HepG2 (cell line): Measurements from ENCODE around the gene CDH13. TPM values are rescaled to one million over a fixed set of nuclear protein-coding genes. Genes with fewer than 3 reads are reported as not detected.

Experiments used
- ATAC-seq: fragments of 200-7000 bp; cut with Tn5 transposase; 3 replicates; pipeline ENCODE4 v1.9.1; 2020; ENCODE audit warnings: mild to moderate bottlenecking, moderate library complexity
- BruUV-seq: library from RNA; stranded (reverse); fragments of 400-500 nt; replicated peaks from 2 replicates; lab custom pipeline; 2021; lab: Mats Ljungman, UMichigan
- CTCF ChIA-PET: fragments of 300-600 bp; formaldehyde crosslinking; extraction: SDS; loops from one replicate; lab custom pipeline; 2021; ENCODE audit warnings: low total read pairs, inconsistent platforms, low intra/inter-chr PET ratio; lab: Yijun Ruan, JAX
- POLR2A ChIA-PET: fragments of 350-600 bp; sonication (Branson Sonifier 250); formaldehyde crosslinking; loops from one replicate; lab custom pipeline; 2020; ENCODE audit warnings: antibody characterized with exemption, inconsistent platforms; lab: Yijun Ruan, JAX
- DNase-seq: peaks from one replicate; pipeline ENCODE4 v3.0.0-alpha.2; 2015; ENCODE audit warnings: low spot score
- FAIRE-seq: peaks from 3 replicates; lab custom pipeline; 2011; peaks lifted over from hg19 to GRCh38; lab: Jason Lieb, UNC
- H2AFZ ChIP-seq: one replicate; pipeline ENCODE4 v1.6.1; 2011; ENCODE audit warnings: low read length, inconsistent platforms
- H3K27ac ChIP-seq: fragments of 300-600 bp; 3 replicates; pipeline ENCODE4 v1.8.0; 2011; ENCODE audit warnings: mixed run types, mild to moderate bottlenecking, mixed read lengths, low read length, inconsistent platforms; ENCODE audit not compliant: insufficient read depth; ENCODE audit errors: extremely low read length
- H3K27me3 ChIP-seq, 2 experiments: fragments of 200-600 bp in 1 of 2; 2 replicates in 1 of 2; 3 replicates in 1 of 2; pipeline versions ENCODE4 v1.6.0 to v1.8.0; 2011; ENCODE audit warnings: low read length in 2 of 2, mild to moderate bottlenecking in 2 of 2, moderate library complexity in 2 of 2, inconsistent platforms in 1 of 2; ENCODE audit not compliant: insufficient read depth in 2 of 2, control insufficient read depth in 1 of 2
- H3K36me3 ChIP-seq, 2 experiments: fragments of 200-600 bp in 1 of 2; replicated peaks in 1 of 2; 2 replicates in 1 of 2; 3 replicates in 1 of 2; pipeline versions ENCODE4 v1.5.1 to v1.8.0; 2011; ENCODE audit warnings: low read length in 2 of 2, inconsistent platforms in 1 of 2; ENCODE audit not compliant: insufficient read depth in 2 of 2, control insufficient read depth in 1 of 2
- H3K4me1 ChIP-seq: 2 replicates; pipeline ENCODE4 v1.5.1; 2012; ENCODE audit warnings: low read length, inconsistent platforms; ENCODE audit not compliant: insufficient read depth
- H3K4me2 ChIP-seq: 2 replicates; pipeline ENCODE4 v1.6.0; 2011; ENCODE audit warnings: low read depth, low read length, inconsistent platforms
- H3K4me3 ChIP-seq, 3 experiments: fragments of 200-600 bp in 1 of 3; sonication (generic), shearing (Covaris generic) in 1 of 3; replicated peaks in 1 of 3; 2 replicates each; pipeline ENCODE4 v1.5.1; 2011 to 2016; ENCODE audit warnings: low read length in 3 of 3, inconsistent platforms in 2 of 3, low read depth in 2 of 3, mild to moderate bottlenecking in 2 of 3, control low read depth in 1 of 3, mixed read lengths in 1 of 3; ENCODE audit not compliant: insufficient read depth in 1 of 3
- H3K79me2 ChIP-seq: one replicate; pipeline ENCODE4 v1.6.1; 2011; ENCODE audit warnings: low read length, inconsistent platforms; ENCODE audit not compliant: insufficient read depth
- H3K9ac ChIP-seq: 2 replicates; pipeline ENCODE4 v1.6.0; 2011; ENCODE audit warnings: mild to moderate bottlenecking, low read depth, low read length, inconsistent platforms; ENCODE audit not compliant: insufficient read depth
- H3K9me3 ChIP-seq: 2 replicates; pipeline ENCODE4 v1.5.1; 2012; ENCODE audit warnings: mild to moderate bottlenecking, low read length
- H4K20me1 ChIP-seq: 2 replicates; pipeline ENCODE4 v1.6.0; 2011; ENCODE audit warnings: inconsistent platforms, mild to moderate bottlenecking, low read length, moderate library complexity; ENCODE audit not compliant: insufficient read depth
- ATF7-NPFF ChIP-seq: sonication (generic); formaldehyde crosslinking; IDR thresholded peaks from 2 replicates; pipeline ENCODE4 v1.8.1; 2023; ENCODE audit warnings: mild to moderate bottlenecking, low read depth, missing genetic modification reagents, moderate library complexity
- BORCS8-MEF2B ChIP-seq: sonication (generic); formaldehyde crosslinking; IDR thresholded peaks from 2 replicates; pipeline ENCODE4 v1.8.0; 2022; ENCODE audit warnings: mild to moderate bottlenecking, missing genetic modification reagents
- HMGA1 ChIP-seq: sonication (generic); formaldehyde crosslinking; conservative IDR thresholded peaks from 2 replicates; pipeline ENCODE4 v1.4.0; 2020; ENCODE audit warnings: missing genetic modification reagents
- KLF13 ChIP-seq: sonication (generic); formaldehyde crosslinking; IDR thresholded peaks from 2 replicates; pipeline ENCODE4 v1.4.0; 2020; ENCODE audit warnings: mild to moderate bottlenecking, missing genetic modification reagents
- NFRKB ChIP-seq: fragments of 450-650 bp; IDR thresholded peaks from 2 replicates; pipeline ENCODE4 v1.6.1; 2017
- NFYB ChIP-seq: sonication (generic); formaldehyde crosslinking; IDR thresholded peaks from 2 replicates; pipeline ENCODE4 v1.4.0; 2020; ENCODE audit warnings: missing genetic modification reagents
- ZNF17 ChIP-seq: sonication (generic); formaldehyde crosslinking; IDR thresholded peaks from 2 replicates; pipeline ENCODE4 v1.5.0; 2020; ENCODE audit warnings: mild to moderate bottlenecking, missing genetic modification reagents
- ZNF264 ChIP-seq: sonication (generic); formaldehyde crosslinking; IDR thresholded peaks from 2 replicates; pipeline ENCODE4 v1.4.0; 2020; ENCODE audit warnings: missing genetic modification reagents
- ZNF33A ChIP-seq: sonication (generic); formaldehyde crosslinking; IDR thresholded peaks from 2 replicates; pipeline ENCODE4 v1.5.1; 2020; ENCODE audit warnings: missing genetic modification reagents, mild to moderate bottlenecking, moderate library complexity, borderline replicate concordance
- ZSCAN31 ChIP-seq: sonication (generic); formaldehyde crosslinking; IDR thresholded peaks from 2 replicates; pipeline ENCODE4 v1.5.0; 2020; ENCODE audit warnings: low read depth, mild to moderate bottlenecking, missing genetic modification reagents
- WGBS: methylation state at CpG from one replicate; pipeline ENCODE4 v1.1.6; 2017; ENCODE audit warnings: low lambda C conversion rate; 5-methylcytosine and 5-hydroxymethylcytosine counted together
- in situ Hi-C: cut with HindIII; loops from 2 replicates; pipeline ENCODE4 v1.10.0; 2017; ENCODE audit warnings: low pct_unique_long_range_greater_than_20kb; ENCODE audit not compliant: extremely low pct_ligation_motif_present
- intact Hi-C: fragments of 100-400 bp; cut with micrococcal nuclease; formaldehyde crosslinking; loops from one replicate; pipeline ENCODE4 v1.10.0; 2022; ENCODE audit not compliant: unreplicated experiment
- polyA plus RNA-seq, 8 experiments: library from polyadenylated mRNA; depleted of rRNA in 3 of 8; stranded (reverse) in 7 of 8; unstranded in 1 of 8; fragments of >200 nt; fragmentation: Illumina TruSeq in 4 of 8; extraction: Trizol in 4 of 8; gene quantifications; 2 replicates each; pipeline versions ENCODE4 v1.2.1 to v1.2.3, GENCODE V29; 2011 to 2016; ENCODE audit warnings: low read depth in 4 of 8, missing spikeins in 1 of 8, mixed read lengths in 1 of 8; ENCODE audit not compliant: insufficient read depth in 1 of 8
- total RNA-seq, 5 experiments: library from RNA; depleted of rRNA; stranded (reverse); fragments of >200 nt; fragmentation: Illumina TruSeq; extraction: Trizol; gene quantifications; 2 replicates each; pipeline ENCODE4 v1.2.3, GENCODE V29; 2016; ENCODE audit warnings: low read depth in 1 of 5
- TF ChIP-seq, protein P1 (sequence below): sonication (generic); formaldehyde crosslinking; IDR thresholded peaks from 2 replicates; pipeline ENCODE4 v1.5.0; 2020; ENCODE audit warnings: missing genetic modification reagents, mild to moderate bottlenecking, borderline replicate concordance

The CDH13 gene
- total and polyA plus RNA-seq, 2 of the 13 experiments (the other 11 are each of a cell fraction or from before 2014, with no cell fraction given) = not detected

DNA sequence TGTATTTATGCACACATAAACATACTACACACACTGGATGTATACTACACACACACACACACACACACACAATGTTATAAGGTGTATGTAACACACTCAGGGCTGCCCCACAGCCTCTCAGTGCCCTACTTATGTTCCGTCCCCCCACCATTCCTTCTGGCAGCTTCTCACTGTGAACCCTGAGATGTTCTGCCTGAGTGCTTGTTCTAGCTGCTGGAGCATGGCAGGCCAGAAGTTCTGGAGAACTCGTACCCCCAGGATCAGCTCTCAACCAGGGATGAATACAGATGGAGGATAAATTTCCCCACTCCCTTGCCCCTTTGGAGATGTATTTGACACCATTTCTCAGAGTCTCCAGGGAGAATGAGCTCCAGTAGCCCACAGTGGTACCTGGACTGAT is 76.4 kb downstream of the CDH13 start:
- TF ChIP-seq ZNF17 (no peak), ZNF264 (CRISPR knock-in tag) (no peak), ZNF33A (no peak), HMGA1 (CRISPR knock-in tag) (no peak), KLF13 (CRISPR knock-in tag) (no peak), ATF7-NPFF (CRISPR knock-in tag) (no peak), NFYB (CRISPR knock-in tag) (no peak), NFRKB (no peak), ZSCAN31 (no peak), BORCS8-MEF2B (no peak)
- TF ChIP-seq, protein P1, sequence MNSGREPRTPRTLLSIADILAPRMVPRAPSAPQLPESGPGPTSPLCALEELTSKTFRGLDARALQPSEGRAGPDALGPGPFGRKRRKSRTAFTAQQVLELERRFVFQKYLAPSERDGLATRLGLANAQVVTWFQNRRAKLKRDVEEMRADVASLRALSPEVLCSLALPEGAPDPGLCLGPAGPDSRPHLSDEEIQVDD (CRISPR knock-in tag) = no peak
- BruUV-seq = no TSS peak
- intact Hi-C loops (no loop called here), in situ Hi-C loops (no loop called here)
- no peaks in the 10 kb centered on the region for H3K36me3 ChIP-seq
- 38% methylated on average over 2 of the region's 2 CpGs for WGBS
- no peak overlapping the region for H3K4me3 ChIP-seq
- no peak overlapping the region for H2AFZ ChIP-seq
- no peaks in the 10 kb centered on the region for H3K9me3 ChIP-seq
- no peak for FAIRE-seq
- no peak for ATAC-seq
- H3K27ac ChIP-seq = no peak overlapping the region
- no peaks in the 10 kb centered on the region for H3K4me1 ChIP-seq
- no peak for DNase-seq
- H3K4me2 ChIP-seq = no peak overlapping the region
- no peaks in the 10 kb centered on the region for H3K79me2 ChIP-seq
- H4K20me1 ChIP-seq = no peaks in the 10 kb centered on the region
- H3K27me3 ChIP-seq = no peaks in the 10 kb centered on the region; a peak in 1 of 5 replicates
- ChIA-PET POLR2A (no interaction called here), CTCF (no interaction called here)
- no peak overlapping the region for H3K9ac ChIP-seq
